ENCODE data around the gene TAF9. TPM values are rescaled to one million over a fixed set of nuclear protein-coding genes. Genes with fewer than 3 reads are reported as not detected.
A peak's percentile ranks its signal among the peaks of the same experiment; 100 is the strongest.
"Not testable (repeated sequence)": the region's sequence is repeated elsewhere in the genome, so short reads cannot be mapped to it uniquely, and the experiment has no call there.

The TAF9 gene
- total RNA-seq, 1 experiment from 2014 or later: 84.4 TPM

DNA sequence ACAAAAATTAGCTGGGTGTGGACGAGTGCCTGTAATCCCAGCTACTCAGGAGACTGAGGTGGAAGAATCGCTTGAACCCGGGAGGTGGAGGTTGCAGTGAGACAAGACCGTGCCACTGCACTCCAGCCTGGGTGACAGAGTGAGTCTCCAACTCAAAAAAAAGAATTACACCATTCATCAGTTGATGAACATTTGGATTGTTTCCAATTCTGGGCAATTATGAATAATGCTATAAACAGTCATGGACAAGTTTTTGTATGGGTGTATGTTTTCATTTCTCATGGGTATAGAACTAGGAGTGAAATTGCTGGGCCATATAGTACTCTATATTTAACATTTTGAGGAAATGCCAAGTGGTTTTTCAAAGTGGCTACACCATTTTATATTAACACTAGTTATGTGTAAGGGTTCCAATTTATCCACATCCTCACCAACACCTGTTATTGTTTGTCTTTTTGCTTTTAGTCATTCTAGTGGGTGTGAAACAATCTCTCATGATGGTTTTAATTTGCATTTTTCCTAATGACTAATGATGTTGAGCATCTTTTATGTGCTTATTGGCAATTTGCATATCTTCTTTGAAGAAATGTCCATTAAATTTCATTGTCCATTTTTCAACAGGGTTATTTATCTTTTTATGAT lies 27.7 kb downstream of the TAF9 start:
- peak; percentile 30 for DNase-seq (ENCODE audit: low read depth)

DNA sequence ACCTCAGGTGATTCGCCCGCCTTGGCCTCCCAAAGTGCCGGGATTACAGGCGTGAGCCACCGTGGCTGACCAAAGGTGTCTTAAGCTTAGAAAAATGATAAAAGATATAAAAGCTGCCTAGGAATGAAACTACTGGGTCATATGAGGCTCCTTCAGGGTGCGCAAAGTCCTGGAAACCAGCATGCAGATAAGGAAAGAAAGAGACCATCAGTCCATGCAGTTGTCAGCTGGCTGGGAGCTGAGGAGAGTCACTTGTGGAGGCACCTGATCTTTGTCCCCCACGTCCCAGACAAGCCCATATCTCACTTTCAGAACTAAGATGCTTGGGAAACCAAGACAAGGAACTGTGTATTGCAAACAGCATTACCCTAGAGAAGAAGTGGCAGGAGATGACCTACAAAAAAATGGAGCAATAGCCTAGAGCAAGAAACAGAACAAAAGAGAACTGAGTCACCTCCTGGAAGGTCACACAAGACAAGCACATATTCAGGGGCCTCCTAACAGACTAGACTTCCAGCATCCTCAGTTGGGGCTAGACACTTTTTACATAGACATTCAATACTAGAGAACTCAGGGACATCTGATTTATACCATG lies 33.9 kb downstream of the TAF9 start:
- no peak for DNase-seq (ENCODE audit: low read depth)

DNA sequence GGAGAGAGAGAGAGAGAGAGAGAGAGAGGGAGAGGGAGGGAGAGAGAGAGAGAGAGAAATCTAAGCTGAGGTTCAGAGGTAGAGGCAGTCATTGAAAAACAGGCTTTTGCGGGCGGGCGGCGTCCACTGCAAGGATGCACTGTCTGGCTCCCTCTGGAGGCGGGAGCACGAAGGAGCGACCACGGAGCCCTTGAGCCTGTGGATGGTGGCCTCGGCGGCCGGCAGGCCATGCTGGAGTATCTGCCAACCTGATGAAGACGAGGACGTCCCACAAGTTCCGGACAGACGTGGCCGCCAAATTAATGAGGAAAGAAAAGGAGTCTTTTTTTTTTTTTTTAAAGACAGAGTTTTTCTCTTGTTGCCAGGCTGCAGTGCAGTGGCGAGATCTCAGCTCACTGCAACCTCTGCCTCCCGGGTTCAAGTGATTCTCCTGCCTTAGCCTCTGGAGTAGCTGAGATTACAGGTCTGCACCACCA lies 34.5 kb downstream of the TAF9 start:
- DNase-seq (ENCODE audit: low read depth): peak; percentile 65

DNA sequence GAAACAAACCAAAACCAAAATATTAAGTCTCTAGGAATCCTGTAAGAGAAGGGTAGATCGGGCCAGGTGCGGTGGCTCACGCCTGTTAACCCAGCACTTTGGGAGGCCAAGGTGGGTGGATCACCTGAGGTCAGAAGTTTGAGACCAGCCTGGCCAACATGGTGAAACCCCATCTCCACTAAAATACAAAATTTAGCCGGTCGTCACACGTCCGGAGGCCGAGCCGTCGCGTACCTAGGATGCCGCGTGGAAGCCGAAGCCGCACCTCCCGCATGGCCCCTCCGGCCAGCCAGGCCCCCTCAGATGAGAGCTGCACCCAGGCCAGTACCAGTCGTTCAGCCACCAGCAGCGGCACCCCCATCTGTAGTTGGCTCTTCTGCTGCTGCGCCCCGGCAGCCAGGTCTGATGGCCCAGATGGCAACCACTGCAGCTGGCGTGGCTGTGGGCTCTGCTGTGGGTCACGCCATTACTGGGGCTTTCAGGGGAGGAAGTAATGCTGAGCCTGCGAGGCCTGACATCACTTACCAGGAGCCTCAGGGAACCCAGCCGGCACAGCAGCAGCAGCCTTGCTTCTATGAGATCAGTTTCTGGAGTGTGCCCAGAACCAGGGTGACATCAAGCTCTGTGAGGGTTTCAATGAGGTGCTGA lies 35.5 kb downstream of the TAF9 start:
- not testable (repeated sequence) for DNase-seq (ENCODE audit: low read depth)

DNA sequence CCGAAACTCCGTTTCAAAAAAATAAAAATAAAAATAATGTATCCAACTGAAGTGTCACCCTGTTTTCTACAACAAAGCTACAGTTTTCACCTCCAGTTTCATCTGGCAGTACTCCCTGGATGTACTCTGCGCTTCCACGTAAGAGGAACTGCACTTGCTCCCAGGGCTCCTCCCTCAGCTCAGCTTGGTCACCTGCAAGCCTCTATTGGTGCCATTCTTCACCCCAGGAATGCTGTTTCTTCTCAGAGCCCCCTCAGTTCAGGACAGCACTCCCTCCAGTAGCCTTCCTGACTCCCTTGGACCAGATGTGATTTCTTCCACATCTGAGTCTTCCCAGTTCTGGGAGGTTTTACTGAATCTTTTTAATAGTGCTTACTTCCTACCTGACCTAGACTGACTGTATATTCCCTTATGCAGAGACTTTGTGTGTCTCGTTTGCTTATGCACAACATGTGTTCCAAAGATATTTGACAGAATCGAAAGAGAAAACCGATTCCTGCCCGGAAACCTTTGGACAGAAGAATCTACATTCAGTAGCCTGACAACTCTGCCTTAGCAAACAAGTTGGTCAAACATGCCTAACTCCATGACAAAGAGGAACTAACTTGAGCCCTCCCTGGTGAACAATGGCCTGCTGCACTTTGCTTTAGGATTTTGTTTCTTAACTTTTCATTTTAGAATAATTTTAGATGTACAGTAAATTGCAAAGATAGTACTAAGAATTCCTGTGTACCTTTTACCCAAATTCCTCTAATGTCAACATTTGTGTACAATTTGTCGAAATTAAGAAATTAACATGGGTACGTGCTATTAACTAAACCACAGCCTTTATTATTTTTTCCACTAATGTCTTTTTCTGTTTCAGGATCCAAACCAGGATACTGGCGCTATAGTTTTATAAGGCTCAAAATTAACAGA lies 37.5 kb downstream of the TAF9 start:
- no peak for DNase-seq (ENCODE audit: low read depth)

DNA sequence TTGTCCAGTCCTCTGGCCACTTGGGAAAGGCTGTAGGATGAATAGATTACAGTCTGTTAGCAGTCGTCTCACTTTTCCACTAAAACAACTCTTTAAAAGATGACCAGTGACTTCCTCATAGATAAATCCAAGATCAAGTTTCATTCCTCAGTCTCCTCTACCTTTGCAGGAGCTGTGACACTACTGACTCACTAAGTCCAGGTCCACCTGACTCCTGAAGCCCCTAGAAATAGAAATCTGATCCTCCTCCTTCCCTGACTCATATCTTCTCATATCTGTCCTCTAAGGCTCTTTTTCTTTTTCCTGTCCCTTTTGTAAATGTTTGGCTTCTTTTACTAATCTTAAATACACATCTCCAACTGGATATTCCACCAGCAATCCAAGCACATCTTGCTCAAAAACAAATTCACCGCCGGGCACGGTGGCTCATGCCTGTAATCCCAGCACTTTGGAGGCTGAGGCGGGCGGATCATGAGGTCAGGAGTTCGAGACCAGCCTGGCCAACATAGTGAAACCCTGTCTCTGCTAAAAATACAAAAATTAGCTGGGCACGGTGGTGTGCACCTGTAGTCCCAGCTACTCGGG lies 39.3 kb downstream of the TAF9 start:
- DNase-seq (ENCODE audit: low read depth): no peak

GRCh38 chr5:69326365-69326764 lies 43.0 kb downstream of the TAF9 start:
- DNase-seq (ENCODE audit: low read depth): no peak

- DNase-seq (ENCODE audit: low read depth): no peak
These were observed 51.9 kb downstream of the TAF9 start for GRCh38 chr5:69317391-69317790.

DNA sequence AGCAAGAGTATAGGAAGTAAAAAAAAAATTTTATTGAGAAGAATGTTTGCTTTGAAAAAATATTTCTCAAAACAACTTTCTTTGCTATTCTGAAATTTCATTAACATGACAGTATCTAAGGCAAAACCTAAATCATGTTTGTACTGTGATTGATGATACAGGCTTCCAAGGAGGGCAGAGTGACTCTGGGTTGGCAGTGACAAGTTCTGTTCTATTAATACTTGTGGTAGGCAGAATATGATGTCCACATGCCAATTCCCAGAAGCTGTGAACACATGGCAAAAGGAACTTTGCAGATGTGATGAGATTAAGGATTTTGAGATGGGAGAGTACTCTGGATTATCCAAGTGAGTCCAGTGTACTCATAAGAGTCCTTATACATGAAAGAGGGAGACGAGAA lies 53.3 kb downstream of the TAF9 start:
- no peak for DNase-seq (ENCODE audit: low read depth)

Other genes with a start within 250 kb of the TAF9 start
- gene CCNB1, start 202.4 kb downstream of the TAF9 start, total RNA-seq (2014; rRNA removed): 376 and 400 TPM in 2 replicates
- 58.3 and 67.9 TPM in 2 replicates for gene CENPH, start 179.9 kb downstream of the TAF9 start, total RNA-seq (2014; rRNA removed)
- gene CDK7, start 134.6 kb downstream of the TAF9 start, total RNA-seq (2014; rRNA removed): 38.3 and 43.3 TPM in 2 replicates
- 0.83 and 1.1 TPM in 2 replicates for gene CCDC125, start 36.7 kb downstream of the TAF9 start, total RNA-seq (2014; rRNA removed)
- gene AK6, start within 50 bp of the TAF9 start, total RNA-seq (2014; rRNA removed): 24.1 and 43.7 TPM in 2 replicates
- 21.7 and 24.7 TPM in 2 replicates for gene RAD17, start 298 bp upstream of the TAF9 start, total RNA-seq (2014; rRNA removed)
- gene MARVELD2, start 45.6 kb upstream of the TAF9 start, total RNA-seq (2014; rRNA removed): 0.26 TPM in 1 of 2 replicates, not detected in the other
- 0.06 TPM in 2 replicates for gene OCLN, start 123.3 kb upstream of the TAF9 start, total RNA-seq (2014; rRNA removed)
- gene GTF2H2C, start 190.7 kb upstream of the TAF9 start, total RNA-seq (2014; rRNA removed): 27.1 and 30.5 TPM in 2 replicates